HG03039 (cell line): ENCODE measurements around the gene PDCD4.

Experiments used
- ATAC-seq: cut with Tn5 transposase; IDR thresholded peaks from one replicate; pipeline ENCODE4 v1.9.1; 2021; ENCODE audit warnings: mild to moderate bottlenecking, moderate library complexity; ENCODE audit not compliant: unreplicated experiment

PDCD4 gene

GRCh38 chr10:110841767-110842267 is 29.9 kb upstream of the PDCD4 start:
- peak; percentile 69 for ATAC-seq

- no peak for ATAC-seq
Measured at GRCh38 chr10:110842326-110842904, 29.3 kb upstream of the PDCD4 start.

DNA sequence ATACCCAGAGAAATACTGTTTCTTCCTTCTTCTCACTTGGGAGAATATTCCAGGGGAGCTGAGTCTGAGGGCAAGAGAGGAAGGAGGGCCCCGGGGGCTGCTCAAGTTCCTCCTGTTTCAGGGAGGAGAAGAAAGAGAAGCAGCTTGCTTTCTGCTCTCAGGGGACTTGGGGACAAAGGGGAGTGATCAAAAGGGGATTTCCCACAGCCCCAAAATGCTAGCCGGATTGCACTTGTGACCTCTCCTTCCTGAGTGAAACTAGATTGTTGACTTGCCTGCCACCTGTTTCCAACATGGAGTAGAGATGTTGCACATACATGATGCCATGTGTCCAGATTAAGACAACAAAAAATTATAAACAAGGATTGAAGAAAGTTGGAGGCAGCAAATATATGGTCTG is 28.7 kb upstream of the PDCD4 start:
- ATAC-seq = peak; percentile 59

- ATAC-seq = no peak
Measured at GRCh38 chr10:110843796-110844616, 27.7 kb upstream of the PDCD4 start.

GRCh38 chr10:110844617-110844881 is 27.2 kb upstream of the PDCD4 start:
- ATAC-seq = no peak

DNA sequence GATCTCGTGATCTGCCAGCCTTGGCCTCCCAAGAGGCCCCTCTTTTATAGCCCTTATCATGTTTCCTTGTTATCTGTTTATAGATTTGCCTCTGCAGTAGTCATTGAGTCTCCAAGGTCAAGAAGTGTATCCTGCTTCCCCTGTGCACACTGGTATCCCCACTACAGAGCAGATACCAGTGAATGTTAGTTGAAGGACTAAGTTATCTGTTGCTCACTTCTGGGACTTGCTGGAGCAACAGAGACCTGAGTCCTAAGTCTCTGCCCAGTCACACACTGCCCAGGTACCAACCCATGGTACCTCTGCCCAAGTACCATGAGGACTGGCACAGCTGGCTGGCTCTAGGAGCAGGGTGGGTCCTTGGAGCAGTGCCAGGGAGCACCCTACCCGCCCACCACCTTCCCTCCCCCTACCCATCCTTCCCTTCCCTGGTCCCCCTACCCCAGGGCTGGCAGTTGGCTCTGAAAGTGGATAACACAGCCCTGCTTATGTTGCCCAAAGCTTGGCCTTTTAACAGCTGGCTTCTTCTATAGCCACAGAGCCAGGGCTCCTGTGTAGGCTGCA is 26.5 kb upstream of the PDCD4 start:
- no peak for ATAC-seq

GRCh38 chr10:110845756-110846620 is 25.7 kb upstream of the PDCD4 start:
- ATAC-seq = no peak

GRCh38 chr10:110847374-110847773 is 24.4 kb upstream of the PDCD4 start:
- ATAC-seq = no peak

- ATAC-seq = no peak
Measured at GRCh38 chr10:110848106-110848505, 23.6 kb upstream of the PDCD4 start.

- no peak for ATAC-seq
Measured at GRCh38 chr10:110850099-110850498, 21.6 kb upstream of the PDCD4 start.

GRCh38 chr10:110851020-110851612 is 20.6 kb upstream of the PDCD4 start:
- no peak for ATAC-seq

GRCh38 chr10:110852255-110852896 is 19.4 kb upstream of the PDCD4 start:
- no peak for ATAC-seq

- no peak for ATAC-seq
Measured at GRCh38 chr10:110852947-110853346, 18.8 kb upstream of the PDCD4 start.

DNA sequence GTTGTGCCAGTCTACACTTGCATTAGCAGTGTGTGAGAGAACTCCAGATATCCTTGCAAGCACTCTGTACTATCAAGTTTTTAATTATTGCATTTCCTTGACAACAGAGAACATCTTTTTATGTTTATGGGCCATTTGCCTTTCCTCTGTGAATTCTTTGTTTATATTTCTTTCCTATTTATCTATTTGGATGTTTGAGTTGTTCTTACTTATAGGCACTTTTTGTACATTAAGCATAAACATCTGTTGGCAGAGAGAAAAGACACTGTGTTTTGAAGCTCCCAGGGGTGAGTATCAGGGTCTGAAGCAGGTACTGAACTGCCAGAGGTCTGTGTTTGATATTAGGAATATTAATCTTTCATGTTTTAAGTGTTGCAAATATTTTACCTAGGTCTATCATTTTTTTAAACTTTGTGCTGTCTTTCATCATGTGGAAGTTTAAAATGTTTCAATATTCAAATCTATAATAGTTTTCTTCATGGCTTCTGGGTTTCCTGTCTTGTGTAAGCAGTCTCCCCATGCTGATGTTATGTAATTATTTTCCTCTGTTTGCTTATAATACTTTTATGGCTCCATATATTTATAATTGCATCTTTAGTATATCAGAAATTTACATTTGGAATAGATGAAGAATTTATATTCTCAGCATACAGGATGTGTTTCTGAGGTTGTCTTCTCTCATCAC is 17.7 kb upstream of the PDCD4 start:
- ATAC-seq = no peak

DNA sequence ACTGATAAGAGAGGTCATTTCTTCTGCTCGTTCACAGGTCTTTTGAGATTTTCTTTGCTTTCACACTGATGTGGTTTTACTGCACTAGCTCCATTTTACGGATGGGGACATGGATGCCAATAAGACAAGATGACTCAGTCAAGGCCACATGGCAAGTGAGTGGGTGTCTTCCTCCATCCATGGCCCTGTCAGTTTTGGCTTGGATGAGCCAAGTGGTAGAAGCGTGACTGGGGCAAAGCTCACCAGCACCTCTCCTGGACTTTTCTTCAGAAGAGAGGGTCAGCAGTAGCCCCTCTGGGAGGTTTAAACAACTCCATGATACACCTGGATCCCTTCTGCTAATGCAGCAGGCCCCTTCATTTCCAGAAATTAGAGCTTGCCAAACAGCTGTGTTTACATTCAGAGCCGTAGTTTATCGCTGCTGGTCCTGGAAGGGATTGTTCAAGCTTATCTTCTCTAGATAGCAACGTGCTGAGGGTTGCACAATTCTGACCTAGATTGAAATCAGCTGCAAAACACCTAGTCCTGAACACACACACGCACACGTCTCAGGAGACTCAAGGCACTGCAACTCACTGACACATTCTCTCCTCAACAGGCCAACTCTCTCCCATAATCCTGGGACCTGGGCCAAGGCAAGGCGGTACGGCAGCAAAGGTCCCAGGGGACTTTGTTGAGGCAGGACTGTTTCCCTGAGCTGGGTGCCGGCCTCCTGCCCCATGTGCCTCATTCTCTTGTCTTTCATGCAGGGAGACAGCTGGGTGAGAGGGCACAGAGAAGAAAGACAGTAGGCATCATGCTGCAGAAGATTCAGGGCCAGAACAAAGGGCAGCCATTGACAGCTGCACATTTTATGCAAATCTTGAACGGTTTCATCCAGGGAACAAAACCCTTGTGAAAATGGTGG is 14.2 kb upstream of the PDCD4 start:
- ATAC-seq = no peak

GRCh38 chr10:110858297-110858934 is 13.3 kb upstream of the PDCD4 start:
- ATAC-seq = no peak

- no peak for ATAC-seq
Measured at GRCh38 chr10:110859206-110859972, 12.3 kb upstream of the PDCD4 start.

GRCh38 chr10:110859973-110860376 is 11.8 kb upstream of the PDCD4 start:
- no peak for ATAC-seq
